GM23338 (cell line): ENCODE results near the gene PTH1R. TPM values are rescaled to one million over a fixed set of nuclear protein-coding genes. Genes with fewer than 3 reads are reported as not detected.

Experiments
- ATAC-seq: fragments of 200-7000 bp; cut with Tn5 transposase; 3 replicates; pipeline ENCODE4 v1.9.1; 2020
- DNase-seq: peaks from one replicate; pipeline ENCODE4 v3.0.0-alpha.2; 2015; ENCODE audit warnings: low spot score
- H2AFZ ChIP-seq: fragments of 200-600 bp; sonication (generic); 2 replicates; pipeline ENCODE4 v1.8.0; 2016; ENCODE audit warnings: antibody characterized with exemption, mild to moderate bottlenecking, moderate library complexity
- H3F3A ChIP-seq: fragments of 200-600 bp; sonication (generic); replicated peaks from 2 replicates; pipeline ENCODE4 v1.8.0; 2017; ENCODE audit warnings: antibody characterized with exemption, mixed run types, low read depth
- H3K27ac ChIP-seq: fragments of 200-600 bp; sonication (generic); 2 replicates; pipeline ENCODE4 v1.6.1; 2016; ENCODE audit warnings: low read depth
- H3K27me3 ChIP-seq: fragments of 200-600 bp; sonication (generic); 2 replicates; pipeline ENCODE4 v1.8.0; 2016; ENCODE audit warnings: mild to moderate bottlenecking, mixed run types, moderate library complexity; ENCODE audit not compliant: insufficient read depth
- H3K36me3 ChIP-seq: fragments of 200-600 bp; sonication (generic); 2 replicates; pipeline ENCODE4 v1.8.0; 2016; ENCODE audit warnings: mild to moderate bottlenecking; ENCODE audit not compliant: insufficient read depth
- H3K4me1 ChIP-seq: fragments of 200-600 bp; sonication (generic); 2 replicates; pipeline ENCODE4 v1.8.0; 2016; ENCODE audit warnings: mild to moderate bottlenecking, moderate library complexity; ENCODE audit not compliant: insufficient read depth
- H3K4me2 ChIP-seq: fragments of 200-600 bp; sonication (generic); 2 replicates; pipeline ENCODE4 v1.7.1; 2017; ENCODE audit warnings: mixed run types
- H3K4me3 ChIP-seq: fragments of 200-600 bp; sonication (generic); 2 replicates; pipeline ENCODE4 v1.6.1; 2016; ENCODE audit warnings: mixed run types
- H3K79me2 ChIP-seq: fragments of 200-600 bp; sonication (generic); replicated peaks from 2 replicates; pipeline ENCODE4 v1.8.0; 2017; ENCODE audit warnings: mild to moderate bottlenecking; ENCODE audit not compliant: insufficient read depth
- H3K9me2 ChIP-seq: fragments of 200-600 bp; sonication (generic); 2 replicates; pipeline ENCODE4 v1.8.0; 2017; ENCODE audit not compliant: insufficient read depth
- H4K20me1 ChIP-seq: fragments of 200-600 bp; sonication (generic); replicated peaks from 2 replicates; pipeline ENCODE4 v1.8.0; 2017; ENCODE audit warnings: mild to moderate bottlenecking; ENCODE audit not compliant: insufficient read depth
- H3K27ac Mint-ChIP-seq: 2 replicates; pipeline ENCODE4 v1.8.0; 2020; ENCODE audit warnings: inconsistent platforms, mild to moderate bottlenecking, moderate library complexity, mixed read lengths
- H3K27me3 Mint-ChIP-seq: 3 replicates; pipeline ENCODE4 v1.8.0; 2022; ENCODE audit warnings: low read depth, mild to moderate bottlenecking, moderate library complexity, mixed read lengths, inconsistent platforms; ENCODE audit not compliant: insufficient read depth, poor library complexity
- H3K36me3 Mint-ChIP-seq: 3 replicates; pipeline ENCODE4 v1.8.0; 2021; ENCODE audit warnings: low read depth, mild to moderate bottlenecking, inconsistent platforms, moderate library complexity, mixed read lengths
- H3K4me1 Mint-ChIP-seq: 3 replicates; pipeline ENCODE4 v1.8.0; 2020; ENCODE audit warnings: mild to moderate bottlenecking, inconsistent platforms, mixed read lengths
- H3K4me3 Mint-ChIP-seq: 3 replicates; pipeline ENCODE4 v1.8.0; 2021; ENCODE audit warnings: moderate library complexity, mild to moderate bottlenecking, inconsistent platforms, mixed read lengths
- H3K9me3 Mint-ChIP-seq: 3 replicates; pipeline ENCODE4 v1.8.0; 2020; ENCODE audit warnings: moderate library complexity, mild to moderate bottlenecking, inconsistent platforms, mixed read lengths
- CREB1 ChIP-seq: fragments of 250-450 bp; sonication (Bioruptor Pico); IDR thresholded peaks from 2 replicates; pipeline ENCODE4 v1.5.0; 2020; ENCODE audit warnings: low read depth, mild to moderate bottlenecking, moderate library complexity
- CTCF ChIP-seq, 2 experiments: fragments of 200-600 bp in 1 of 2; sonication (generic) in 1 of 2; conservative IDR thresholded peaks; 2 replicates each; pipeline versions ENCODE4 v1.5.1 to v1.6.1; 2016 to 2017; ENCODE audit warnings: antibody characterized with exemption in 2 of 2, low read depth in 2 of 2, mild to moderate bottlenecking in 2 of 2, moderate library complexity in 1 of 2
- EZH2 ChIP-seq: fragments of 200-600 bp; sonication (generic); IDR thresholded peaks from one replicate; pipeline ENCODE4 v1.8.0; 2017; ENCODE audit warnings: antibody characterized with exemption, mild to moderate bottlenecking, low read depth; ENCODE audit not compliant: unreplicated experiment
- ZNF114 ChIP-seq: fragments of 250-450 bp; sonication (Bioruptor Pico); IDR thresholded peaks from 2 replicates; pipeline ENCODE4 v1.5.0; 2020; ENCODE audit warnings: mild to moderate bottlenecking, moderate library complexity
- ZNF331 ChIP-seq: fragments of 250-450 bp; sonication (Bioruptor Pico); IDR thresholded peaks from 2 replicates; pipeline ENCODE4 v1.5.0; 2020; ENCODE audit warnings: low read depth, mild to moderate bottlenecking, moderate library complexity
- polyA plus RNA-seq: library from polyadenylated mRNA; unstranded; fragments of >200 nt; fragmentation: Nextera tagmentation; extraction: Ambion mirVana; gene quantifications from 2 replicates; pipeline ENCODE4 v1.2.1, GENCODE V29; 2016
- total RNA-seq: library from RNA; depleted of rRNA; stranded (reverse); fragments of >200 nt; shearing (Covaris generic); gene quantifications from 2 replicates; pipeline ENCODE4 v1.2.3, GENCODE V29; 2014

The PTH1R gene
- total and polyA plus RNA-seq, 2 experiments from 2014 or later, result 1.3 to 1.9 TPM

DNA sequence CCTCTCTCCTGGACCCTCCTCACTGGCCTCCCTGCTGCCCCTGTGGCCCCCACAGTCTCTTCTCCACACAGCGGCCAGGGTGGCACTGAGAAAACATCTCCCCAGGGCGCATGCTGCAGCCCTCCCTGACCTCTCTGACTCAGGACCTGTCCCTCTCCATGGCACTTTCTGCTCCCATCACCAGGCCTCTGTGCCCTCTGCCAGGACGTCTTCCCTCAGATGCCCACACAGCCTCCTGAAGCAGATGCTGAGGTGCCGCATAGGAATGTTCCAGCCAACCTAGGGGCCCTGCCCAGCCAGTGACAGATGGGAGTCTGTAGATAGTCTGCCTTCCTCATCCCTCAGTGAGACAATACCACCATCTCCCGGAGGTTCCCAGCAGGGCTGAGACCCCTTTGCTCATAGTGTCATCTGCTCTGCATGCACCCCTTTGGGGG, 22.9 kb upstream of the PTH1R start:
- no peak for DNase-seq
- Mint-ChIP-seq H3K27ac (no peak overlapping the region), H3K4me1 (no peaks in the 10 kb centered on the region), H3K4me3 (no peak overlapping the region), H3K9me3 (no peaks in the 10 kb centered on the region), H3K27me3 (peaks cover 23% of the 10 kb centered on the region), H3K36me3 (no peaks in the 10 kb centered on the region)
- H3K4me2 ChIP-seq, result no peak overlapping the region
- no peaks in the 10 kb centered on the region for H3K9me2 ChIP-seq
- no peaks in the 10 kb centered on the region for H3F3A ChIP-seq
- no peak overlapping the region for H3K27ac ChIP-seq
- no peaks in the 10 kb centered on the region for H3K79me2 ChIP-seq
- no peak for TF ChIP-seq ZNF331 (CRISPR knock-in tag)
- TF ChIP-seq CTCF (conservative IDR thresholded peaks at IDR 0.05; ENCODE audit: low read depth in 2 of 2), result no peak
- TF ChIP-seq EZH2, result no peak
- no peak for TF ChIP-seq ZNF114 (CRISPR knock-in tag)
- H2AFZ ChIP-seq, result no peak overlapping the region
- H3K36me3 ChIP-seq, result no peaks in the 10 kb centered on the region
- no peaks in the 10 kb centered on the region for H3K4me1 ChIP-seq
- no peak for ATAC-seq
- H3K27me3 ChIP-seq, result no peaks in the 10 kb centered on the region
- no peak overlapping the region for H3K4me3 ChIP-seq
- H4K20me1 ChIP-seq, result no peaks in the 10 kb centered on the region

- Histone ChIP-seq H3K79me2 (no peaks in the 10 kb centered on the region), H3K9me2 (no peaks in the 10 kb centered on the region), H2AFZ (no peak overlapping the region), H3F3A (no peaks in the 10 kb centered on the region), H3K36me3 (no peaks in the 10 kb centered on the region), H3K4me2 (no peak overlapping the region), H3K4me1 (no peaks in the 10 kb centered on the region), H3K27me3 (no peaks in the 10 kb centered on the region), H3K4me3 (no peak overlapping the region), H3K27ac (no peak overlapping the region), H4K20me1 (no peaks in the 10 kb centered on the region)
- TF ChIP-seq CREB1 (CRISPR knock-in tag), result no peak
- peak in 1 of 2 experiments; percentile 45; a peak in 2 of 4 replicates for TF ChIP-seq CTCF (conservative IDR thresholded peaks at IDR 0.05; ENCODE audit: low read depth in 2 of 2)
- Mint-ChIP-seq H3K27ac (no peak overlapping the region), H3K27me3 (peaks cover 26% of the 10 kb centered on the region), H3K36me3 (no peaks in the 10 kb centered on the region), H3K9me3 (no peaks in the 10 kb centered on the region), H3K4me3 (no peak overlapping the region), H3K4me1 (no peaks in the 10 kb centered on the region)
- ATAC-seq (no peak), DNase-seq (no peak)
These were observed 20.7 kb upstream of the PTH1R start for GRCh38 chr3:46856576-46857471.
